GM21381 (cell line): ENCODE results near the gene YAE1.

Experiments used
- ATAC-seq: cut with Tn5 transposase; IDR thresholded peaks from one replicate; pipeline ENCODE4 v1.9.1; 2021; ENCODE audit warnings: mild to moderate bottlenecking, moderate library complexity; ENCODE audit not compliant: unreplicated experiment

YAE1 gene

DNA sequence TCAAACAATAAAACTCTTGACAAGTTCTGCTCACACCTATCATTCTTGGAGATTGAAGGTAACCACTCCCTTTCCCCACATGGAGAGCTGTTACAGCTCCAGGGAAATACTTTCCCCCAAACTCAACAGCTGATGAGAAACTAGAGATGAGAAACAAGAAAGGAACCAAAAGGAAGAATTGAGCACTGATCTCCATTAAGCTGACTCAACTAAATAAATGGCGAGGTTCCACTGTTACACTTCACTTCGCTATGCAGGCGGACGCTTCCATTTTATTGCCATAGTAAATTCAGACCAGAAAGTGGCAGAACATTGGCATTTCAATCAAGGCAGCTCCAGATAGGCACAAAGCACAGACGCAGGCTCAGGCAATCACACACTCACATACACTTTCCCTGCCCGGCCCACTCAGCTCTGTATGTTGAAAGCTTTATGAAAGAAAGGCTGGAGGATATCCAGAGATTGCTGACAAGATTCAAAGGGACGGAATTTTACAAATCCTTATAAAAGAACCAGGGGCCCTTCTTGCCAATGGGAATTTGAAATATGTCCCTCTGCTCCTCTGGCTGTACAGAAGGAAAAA is 11.5 kb upstream of the YAE1 start:
- ATAC-seq = no peak

- no peak for ATAC-seq
Measured at GRCh38 chr7:39557222-39557621, 9.0 kb upstream of the YAE1 start.

DNA sequence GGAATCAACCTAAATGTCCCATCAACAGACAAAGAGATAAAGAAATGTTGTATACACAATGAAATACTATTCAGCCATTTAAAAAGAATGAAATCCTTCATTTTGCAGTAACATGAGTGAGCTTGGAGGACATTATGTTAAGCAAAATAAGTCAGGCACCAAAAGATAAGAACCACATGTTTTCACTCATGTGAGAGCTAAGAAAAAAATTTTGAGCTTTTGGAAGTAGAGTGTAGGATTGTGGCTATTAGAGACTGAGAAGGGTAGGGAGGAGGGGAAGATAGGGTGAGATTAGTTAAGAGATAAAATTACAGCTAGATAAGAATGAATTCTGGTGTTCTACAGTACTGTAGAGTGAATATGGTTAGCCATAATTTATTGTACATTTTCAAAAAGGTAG is 8.3 kb upstream of the YAE1 start:
- no peak for ATAC-seq

DNA sequence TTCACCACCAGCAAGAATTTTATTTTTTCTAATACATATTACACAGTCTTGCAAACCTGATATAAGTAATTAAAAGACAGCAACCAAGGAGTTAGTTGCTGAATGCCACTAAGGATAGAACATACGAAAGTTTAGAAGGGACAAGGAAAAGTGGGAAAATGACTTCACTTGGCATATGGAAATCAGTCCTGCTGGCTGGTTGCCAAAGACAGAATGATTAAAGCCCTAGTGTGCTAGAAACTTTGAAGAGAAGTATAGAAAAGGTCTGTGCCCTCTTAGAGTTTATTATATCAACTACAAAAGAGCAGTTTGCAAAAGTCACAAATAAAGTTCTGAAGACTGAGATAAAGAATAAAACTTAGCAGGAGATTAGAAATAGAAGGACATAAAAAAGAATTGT is 5.8 kb upstream of the YAE1 start:
- no peak for ATAC-seq

DNA sequence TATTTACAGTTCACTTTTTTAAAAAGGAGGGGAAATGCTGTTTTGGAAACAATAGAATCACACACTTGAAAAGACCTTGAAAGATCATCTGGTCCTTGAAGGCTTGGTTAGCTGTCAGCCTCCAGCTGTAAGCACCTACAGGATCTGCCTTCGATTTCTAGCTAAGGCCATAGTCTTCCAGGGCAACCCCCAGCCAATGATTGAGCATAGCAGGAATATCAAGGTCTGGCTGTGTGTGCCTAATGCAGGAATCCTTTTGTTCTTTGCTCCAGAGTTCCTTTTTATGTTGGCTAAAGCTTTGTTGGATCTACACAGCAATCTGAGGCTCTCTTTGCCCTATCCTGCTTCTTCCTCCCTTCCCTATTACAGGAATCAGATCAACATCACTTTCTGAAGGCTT is 5.2 kb upstream of the YAE1 start:
- ATAC-seq = no peak

- ATAC-seq = no peak
Measured at GRCh38 chr7:39565538-39565937, 666 bp upstream of the YAE1 start.

DNA sequence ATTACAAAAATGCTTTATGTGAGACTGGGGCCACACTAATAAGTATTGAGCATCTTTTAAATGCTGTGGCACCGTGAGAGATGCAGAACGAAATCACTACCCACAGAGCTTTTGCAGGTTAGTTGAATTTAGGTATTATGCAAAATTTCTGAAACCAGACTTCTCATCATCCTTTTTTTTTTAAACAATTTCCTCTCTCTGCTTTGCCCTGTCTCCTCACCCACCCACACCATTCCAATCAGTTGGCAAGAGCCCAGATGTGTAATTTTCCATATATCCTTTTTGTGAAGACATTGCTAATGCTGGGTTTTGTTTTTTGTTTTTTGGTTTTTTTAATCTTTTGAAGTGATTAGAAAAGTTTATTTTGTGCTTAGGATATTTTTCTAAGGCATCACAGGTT is 1.1 kb downstream of the YAE1 start:
- ATAC-seq = no peak

DNA sequence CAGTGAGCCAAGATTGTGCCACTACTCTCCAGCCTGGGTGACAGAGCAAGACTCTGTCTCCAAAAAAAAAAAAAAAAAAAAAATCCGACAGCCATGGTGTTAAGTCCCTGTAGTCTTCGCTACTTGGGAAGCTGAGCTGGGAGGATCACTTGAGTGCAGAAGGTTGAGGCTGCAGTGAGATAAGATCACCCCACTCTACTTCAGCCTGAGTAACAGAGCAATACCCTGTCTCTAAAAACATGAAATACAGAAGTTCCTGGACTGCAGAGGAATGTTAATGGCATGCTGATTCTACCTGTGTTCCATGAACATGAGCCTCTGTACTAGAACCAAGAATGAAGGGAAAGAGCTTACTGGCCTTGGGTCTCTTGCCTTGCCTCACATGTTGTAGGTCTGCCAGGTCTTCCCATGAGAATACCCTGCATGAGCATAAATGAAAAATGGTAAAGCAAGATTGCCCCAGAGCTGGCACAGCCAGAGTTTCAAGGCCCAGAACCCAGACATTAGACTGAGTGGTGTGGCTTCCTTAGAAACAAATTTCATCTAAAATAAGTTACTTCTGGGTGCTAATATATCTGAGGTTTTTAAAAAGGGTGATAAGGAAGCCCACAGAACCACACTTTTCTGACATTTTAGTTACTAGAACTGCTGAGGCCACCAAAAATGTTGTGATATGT is 8.6 kb downstream of the YAE1 start:
- no peak for ATAC-seq

- ATAC-seq = no peak
Measured at GRCh38 chr7:39577229-39577874, 11.1 kb downstream of the YAE1 start.

DNA sequence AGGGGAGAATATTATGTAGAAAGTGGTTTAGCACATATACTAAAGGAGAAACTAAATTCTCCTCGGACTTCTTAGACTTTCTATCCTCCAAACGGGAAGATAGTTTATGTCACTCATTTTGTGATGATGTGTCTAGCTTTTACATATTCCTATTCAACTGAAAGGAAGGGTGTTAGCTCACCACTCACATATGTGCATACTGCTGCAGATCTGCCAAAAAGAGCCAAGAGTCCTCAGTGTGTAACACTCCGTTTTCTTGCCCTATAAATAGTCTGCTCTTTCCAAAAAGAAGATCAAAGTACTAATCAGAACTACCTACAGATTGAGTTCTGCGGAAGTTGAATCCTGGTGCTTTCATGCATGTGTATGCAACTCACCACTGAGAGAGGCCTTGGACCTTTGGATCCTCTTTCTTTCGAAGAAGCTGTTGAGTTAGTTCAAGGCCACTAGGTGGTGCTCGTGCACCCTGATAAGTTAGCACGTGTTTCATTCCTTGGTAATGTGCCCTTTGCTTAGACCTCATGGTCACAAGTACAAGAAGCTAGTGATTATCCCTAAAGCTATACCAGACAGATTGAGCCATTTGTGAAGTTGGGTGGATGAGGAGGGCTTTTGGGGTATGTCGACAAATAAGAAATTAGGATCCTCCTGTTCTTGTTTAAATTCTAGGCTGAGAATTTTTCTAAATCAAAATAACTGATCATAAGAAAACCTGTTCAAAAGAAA is 14.1 kb downstream of the YAE1 start:
- peak; percentile 85 for ATAC-seq

- no peak for ATAC-seq
Measured at GRCh38 chr7:39582536-39582935, 16.3 kb downstream of the YAE1 start.

GRCh38 chr7:39583539-39583938 is 17.3 kb downstream of the YAE1 start:
- no peak for ATAC-seq

DNA sequence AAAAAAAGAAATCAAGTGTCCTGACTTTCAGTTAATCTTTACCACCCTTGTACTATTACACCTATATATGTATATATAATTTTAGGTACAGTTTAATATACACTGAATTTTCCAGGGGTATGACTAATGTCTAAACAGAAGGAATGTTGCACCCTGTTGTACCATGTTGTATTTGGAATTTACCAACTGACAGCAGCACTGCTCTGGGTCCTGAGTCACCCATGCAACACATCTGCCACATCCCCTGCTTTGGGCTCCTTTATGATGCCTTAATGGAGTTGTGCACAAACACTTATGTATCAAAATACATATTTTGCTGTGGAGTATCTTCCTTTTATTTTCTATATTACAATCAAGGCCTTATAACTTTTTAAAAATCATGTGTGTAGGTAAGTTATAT is 21.2 kb downstream of the YAE1 start:
- no peak for ATAC-seq

DNA sequence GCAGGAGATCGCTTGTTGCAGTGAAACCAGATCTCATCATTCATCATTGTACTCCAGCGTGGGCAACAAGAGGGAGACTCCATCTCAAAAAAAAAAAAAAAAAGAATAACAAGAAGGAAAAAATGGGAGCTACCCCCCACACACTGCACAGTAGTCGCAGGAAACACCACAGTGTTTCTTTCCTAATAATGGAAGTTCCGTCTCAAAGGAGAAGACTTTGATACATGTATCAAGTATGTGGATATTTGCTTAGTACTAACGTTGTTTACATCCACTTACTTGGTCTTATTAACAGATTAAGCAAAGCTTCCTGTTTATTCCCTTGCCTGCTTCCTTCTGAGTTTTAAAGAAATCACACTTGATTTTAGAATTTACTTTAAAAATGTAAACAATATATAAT is 22.2 kb downstream of the YAE1 start:
- no peak for ATAC-seq

- ATAC-seq = peak; percentile 93
Measured at GRCh38 chr7:39589323-39590111, 23.3 kb downstream of the YAE1 start.

- ATAC-seq = peak; percentile 32
Measured at GRCh38 chr7:39592586-39592985, 26.4 kb downstream of the YAE1 start.

- ATAC-seq = no peak
Measured at GRCh38 chr7:39594988-39595620, 28.9 kb downstream of the YAE1 start.

DNA sequence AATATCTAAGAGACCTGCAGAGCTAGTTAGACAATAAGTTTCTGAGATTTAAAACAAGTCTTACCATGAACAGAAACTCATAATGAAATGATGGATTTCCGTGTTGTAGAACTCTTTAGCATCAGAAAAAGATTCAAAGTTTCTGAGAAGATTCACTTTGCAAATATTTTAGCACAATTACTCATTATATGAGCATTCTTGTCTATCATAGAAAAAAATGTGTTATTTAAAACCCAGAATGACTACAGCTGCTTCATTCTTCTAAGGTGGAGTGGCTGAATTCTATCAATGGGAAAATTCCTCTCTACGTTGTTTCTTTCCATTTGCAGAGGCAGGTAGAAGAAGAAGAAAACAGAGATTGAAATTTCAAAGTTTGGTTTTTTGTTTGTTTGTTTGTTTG is 36.1 kb downstream of the YAE1 start:
- ATAC-seq = no peak

DNA sequence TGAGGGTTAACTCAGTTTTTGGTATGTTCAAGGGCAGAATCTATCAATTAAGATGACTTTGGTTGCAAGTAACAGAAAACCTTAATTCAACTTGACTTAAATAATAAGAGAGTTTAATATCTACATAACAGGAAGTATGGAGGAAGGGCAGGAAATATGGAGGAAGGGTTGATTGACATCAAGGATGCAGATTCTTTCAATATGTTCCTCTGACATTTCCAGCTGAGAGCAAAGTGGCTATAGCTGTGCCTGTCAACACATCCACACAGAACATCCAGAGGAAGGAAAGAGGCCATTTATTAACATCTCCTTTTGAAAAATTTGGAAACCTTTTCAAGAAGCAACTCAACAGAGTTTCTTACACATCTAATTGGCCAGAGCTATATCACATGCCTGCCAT is 37.7 kb downstream of the YAE1 start:
- no peak for ATAC-seq

DNA sequence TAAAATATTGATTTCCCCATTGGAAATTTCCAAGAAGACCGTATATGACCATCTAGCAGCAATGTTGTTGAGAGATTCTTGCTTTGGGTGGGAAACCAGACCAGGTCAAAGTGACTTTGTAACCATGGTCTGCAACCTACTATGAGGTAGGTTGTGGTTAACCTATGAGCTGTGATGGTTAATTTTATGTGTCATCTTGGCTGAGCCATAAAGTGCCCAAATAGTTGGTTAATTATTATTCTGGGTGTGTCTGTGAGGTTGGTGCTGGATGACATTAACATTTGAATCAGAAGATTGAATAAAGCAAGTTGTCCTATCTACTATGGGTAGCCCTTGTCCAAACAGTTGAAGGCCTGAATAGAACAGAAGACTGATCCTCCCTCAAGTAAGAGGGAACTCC is 38.9 kb downstream of the YAE1 start:
- peak; percentile 68 for ATAC-seq

DNA sequence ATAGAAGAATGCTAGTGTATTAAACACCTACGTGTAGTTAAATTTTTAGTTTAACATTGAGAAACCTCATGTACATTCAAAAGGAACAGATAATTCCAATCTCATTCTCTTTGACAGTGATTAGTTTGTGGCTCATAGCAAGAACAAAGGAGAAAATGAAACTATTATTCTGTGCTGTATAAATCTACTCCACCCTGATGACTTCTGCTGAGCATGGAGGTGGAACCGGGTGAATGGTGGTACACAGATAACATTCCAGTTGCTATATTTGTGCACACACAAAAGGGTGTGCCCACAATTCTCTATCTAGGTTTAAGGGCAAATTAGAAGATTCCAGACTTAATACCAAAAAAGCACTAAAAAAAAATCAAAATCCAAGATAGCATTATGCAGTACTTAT is 40.1 kb downstream of the YAE1 start:
- ATAC-seq = no peak
